GM18951 (cell line): ENCODE results near the gene PSMD13.

Source experiments
- POLR2A ChIP-seq: IDR thresholded peaks from 4 replicates; pipeline ENCODE4 v1.6.1; 2011; ENCODE audit warnings: mild to moderate bottlenecking; ENCODE audit not compliant: insufficient read length, insufficient read depth; ENCODE audit errors: extremely low read depth
- in situ Hi-C: fragments of 300-500 bp; cut with MboI; formaldehyde crosslinking; loops from one replicate; pipeline ENCODE4 v1.12.0; 2022; ENCODE audit warnings: low sequenced_read_pairs, mixed read lengths, inconsistent platforms; ENCODE audit not compliant: unreplicated experiment

The PSMD13 gene

DNA sequence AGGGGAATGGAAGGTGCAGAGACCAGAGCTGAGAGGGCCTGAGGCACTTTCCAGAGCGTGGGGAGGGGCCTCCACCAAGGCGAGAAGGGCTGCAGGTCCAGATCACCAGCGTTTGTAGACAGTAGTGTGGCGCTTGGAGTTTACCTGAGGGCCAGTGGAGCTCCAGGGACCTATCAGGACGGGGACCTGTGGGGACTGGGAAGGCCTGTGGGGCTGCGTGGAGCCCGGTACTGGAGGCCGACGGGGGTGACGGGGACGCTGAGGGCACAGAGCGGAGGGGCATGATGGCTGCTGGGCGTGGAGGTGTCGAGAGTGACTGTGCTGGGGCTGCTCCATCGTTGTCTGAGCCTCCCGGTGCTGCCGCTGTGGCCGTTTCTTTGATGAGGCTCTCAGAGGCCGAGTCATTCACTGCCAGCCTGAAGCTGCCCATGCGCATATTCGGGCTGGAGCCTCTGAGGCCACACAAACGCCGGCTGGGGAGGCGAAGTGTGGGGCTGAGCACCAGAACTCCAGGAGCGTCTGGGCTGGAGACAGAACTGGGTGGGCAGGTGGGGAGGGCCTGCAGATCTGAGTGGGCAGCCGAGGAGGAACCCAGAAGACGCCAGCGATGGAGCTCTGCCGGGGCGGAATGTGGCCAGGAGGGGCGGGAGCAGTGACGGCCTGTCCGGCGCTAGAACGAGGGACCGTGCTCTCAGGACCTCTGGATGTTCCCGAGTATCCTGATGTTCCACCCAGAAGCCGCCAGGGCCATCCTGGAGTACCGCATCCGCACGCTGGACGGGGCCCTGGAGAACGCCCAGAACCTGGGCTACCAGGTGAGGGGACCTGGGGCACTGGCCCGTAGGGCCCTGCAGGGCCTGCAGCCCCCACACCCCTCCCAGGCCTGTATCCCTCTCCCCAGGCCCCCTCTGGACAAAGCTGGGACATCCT is 54.8 kb downstream of the PSMD13 start:
- in situ Hi-C loops = no loop called here
- no peak for TF ChIP-seq POLR2A

DNA sequence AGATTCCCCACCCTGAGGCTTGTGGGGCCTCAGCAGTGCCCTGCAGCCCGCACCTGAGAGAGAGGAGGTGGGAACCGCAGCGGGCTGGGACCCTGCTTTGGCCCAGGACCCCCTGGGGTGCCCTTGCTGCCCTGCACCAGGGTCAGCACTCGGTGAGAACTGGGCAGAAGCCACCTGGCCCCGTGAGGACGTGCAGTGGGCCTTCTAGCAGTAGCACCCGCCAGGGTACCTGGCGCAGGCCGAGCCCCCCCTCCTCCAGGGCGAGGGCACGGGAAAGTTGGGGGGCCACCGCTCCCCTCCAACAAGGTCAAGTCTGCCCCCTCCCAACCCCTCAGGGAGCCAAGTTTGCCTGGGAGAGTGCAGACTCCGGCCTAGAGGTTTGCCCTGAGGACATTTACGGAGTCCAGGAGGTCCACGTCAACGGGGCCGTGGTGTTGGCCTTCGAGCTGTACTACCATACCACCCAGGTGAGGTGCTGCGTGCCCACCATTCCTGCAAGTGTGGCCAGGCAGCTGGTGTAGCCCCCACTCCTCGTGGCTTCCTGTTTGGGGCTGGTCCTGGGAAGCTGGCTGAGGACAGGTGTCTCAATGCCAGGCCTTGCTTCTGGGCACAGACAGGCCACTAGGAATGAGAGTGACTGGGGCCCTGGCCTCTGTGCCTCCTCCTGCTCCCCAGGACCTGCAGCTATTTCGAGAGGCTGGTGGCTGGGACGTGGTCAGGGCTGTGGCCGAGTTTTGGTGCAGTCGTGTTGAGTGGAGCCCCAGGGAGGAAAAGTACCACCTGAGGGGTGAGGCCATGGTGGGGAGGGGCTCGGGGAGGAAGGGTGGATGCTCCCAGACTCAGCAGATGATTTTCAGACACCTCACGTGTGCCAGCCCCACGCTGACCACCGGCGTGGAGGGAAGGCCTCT is 55.7 kb downstream of the PSMD13 start:
- TF ChIP-seq POLR2A = no peak
- in situ Hi-C loops = no loop called here

DNA sequence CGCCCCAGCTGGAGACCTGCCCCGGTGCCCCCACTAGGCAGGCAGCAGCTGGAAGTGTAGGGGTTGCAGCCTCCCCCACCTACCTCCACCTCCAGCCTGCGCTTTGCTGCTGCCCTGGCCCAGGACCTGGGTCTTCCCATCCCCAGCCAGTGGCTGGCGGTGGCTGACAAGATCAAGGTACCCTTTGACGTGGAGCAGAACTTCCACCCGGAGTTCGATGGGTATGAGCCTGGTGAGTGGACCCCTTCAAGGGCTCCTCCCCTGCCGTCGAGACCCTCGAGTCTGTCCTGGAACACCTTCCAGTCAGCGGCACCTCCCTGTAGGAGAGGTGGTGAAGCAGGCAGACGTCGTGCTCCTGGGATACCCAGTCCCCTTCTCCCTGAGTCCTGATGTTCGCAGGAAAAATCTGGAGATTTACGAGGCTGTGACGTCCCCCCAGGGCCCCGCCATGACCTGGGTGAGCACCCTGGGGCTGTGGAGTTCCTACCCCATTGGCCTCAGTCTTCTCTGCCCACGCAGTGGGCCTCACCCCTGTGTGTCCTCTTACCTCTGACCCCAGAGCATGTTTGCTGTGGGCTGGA is 56.6 kb downstream of the PSMD13 start:
- TF ChIP-seq POLR2A = no peak
- in situ Hi-C loops = no loop called here

DNA sequence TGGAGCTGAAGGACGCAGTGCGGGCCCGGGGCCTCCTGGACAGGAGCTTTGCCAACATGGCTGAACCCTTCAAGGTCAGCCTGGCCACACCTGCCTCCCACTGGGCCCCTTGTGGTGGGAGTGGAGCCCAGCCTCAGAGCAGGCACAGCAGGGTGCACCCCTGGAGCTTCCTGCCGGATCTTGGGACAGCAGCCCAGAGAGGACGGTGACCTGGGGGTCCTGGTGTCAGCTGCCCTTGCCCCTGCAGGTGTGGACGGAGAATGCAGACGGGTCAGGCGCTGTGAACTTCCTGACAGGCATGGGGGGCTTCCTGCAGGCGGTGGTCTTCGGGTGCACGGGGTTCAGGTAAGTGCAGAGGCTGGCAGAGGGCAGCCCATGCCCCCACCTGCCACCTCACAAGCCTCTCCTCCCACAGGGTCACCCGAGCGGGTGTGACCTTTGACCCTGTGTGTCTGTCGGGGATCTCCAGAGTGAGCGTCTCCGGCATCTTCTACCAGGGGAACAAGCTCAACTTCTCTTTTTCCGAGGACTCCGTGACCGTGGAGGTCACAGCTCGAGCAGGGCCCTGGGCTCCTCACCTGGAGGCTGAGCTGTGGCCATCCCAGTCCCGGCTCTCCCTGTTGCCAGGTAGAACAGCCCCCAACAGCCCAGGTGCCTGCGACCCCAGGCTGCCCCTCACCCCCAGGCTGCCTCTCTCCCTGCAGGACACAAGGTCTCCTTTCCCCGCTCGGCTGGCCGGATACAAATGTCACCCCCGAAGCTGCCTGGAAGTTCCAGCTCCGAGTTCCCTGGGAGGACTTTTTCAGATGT is 57.3 kb downstream of the PSMD13 start:
- in situ Hi-C loops = no loop called here

DNA sequence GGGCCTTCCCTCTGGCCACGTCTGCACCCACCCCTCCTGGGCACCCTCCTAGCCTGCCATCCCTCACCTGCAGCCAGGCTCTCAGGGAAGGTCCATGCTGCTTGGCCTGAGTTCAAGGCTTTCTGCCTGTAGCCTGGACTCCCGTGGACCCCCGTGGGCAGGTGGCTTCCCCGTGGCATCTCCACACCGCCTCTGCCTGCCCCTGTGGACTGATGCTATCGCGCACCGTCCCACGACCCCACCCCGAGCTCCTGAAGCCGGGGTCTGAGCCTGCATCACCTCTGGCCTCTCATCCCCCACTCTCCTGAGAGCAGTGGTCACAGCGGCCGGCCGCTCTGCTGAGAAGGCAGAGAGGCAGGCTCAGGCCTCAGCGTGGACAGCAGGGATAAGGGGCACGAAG is 58.0 kb downstream of the PSMD13 start:
- in situ Hi-C loops = no loop called here
- no peak for TF ChIP-seq POLR2A

More for the DNA sequence above, 57.3 kb downstream of the PSMD13 start:
- TF ChIP-seq POLR2A = no peak

DNA sequence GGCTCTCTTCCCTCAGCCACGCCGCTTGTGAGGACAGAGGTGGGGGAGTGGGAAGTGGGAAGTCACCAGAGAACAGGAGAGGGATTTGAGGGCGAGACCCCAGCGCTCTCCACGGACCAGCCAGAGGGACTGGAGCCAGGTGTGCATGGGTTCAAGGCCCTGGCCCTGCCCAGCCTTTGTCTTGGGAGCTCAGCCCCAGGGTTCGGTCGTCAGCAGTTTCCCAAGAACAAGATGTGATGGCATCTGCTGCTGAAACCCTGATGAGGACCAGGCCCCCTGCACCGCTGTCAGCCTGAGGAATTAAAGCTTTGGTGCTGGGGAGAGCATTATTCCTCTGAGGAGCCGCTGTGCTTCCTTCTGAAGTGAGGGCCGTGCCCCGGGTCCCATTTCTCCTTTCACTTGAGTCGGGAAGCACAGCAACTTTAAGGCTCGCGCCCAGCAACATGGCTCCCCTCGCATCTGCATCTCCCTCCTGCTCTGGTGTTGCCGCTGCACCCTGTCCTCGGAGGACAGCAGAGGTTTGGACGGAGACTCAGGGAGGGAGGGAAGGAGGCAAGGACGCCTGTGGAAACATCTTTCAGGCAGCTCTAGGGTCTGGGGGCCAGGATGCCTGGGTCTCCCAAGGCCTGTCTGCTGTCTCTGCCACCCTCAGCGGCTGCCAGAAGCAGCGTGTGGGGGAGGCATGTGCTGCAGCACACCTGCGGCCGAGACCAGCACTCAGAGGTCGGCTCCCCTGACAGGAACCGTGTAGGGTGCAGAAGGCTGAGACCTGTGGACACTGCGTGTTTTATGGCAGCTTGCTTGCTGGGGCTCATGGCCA is 58.8 kb downstream of the PSMD13 start:
- in situ Hi-C loops = no loop called here
- TF ChIP-seq POLR2A = no peak

DNA sequence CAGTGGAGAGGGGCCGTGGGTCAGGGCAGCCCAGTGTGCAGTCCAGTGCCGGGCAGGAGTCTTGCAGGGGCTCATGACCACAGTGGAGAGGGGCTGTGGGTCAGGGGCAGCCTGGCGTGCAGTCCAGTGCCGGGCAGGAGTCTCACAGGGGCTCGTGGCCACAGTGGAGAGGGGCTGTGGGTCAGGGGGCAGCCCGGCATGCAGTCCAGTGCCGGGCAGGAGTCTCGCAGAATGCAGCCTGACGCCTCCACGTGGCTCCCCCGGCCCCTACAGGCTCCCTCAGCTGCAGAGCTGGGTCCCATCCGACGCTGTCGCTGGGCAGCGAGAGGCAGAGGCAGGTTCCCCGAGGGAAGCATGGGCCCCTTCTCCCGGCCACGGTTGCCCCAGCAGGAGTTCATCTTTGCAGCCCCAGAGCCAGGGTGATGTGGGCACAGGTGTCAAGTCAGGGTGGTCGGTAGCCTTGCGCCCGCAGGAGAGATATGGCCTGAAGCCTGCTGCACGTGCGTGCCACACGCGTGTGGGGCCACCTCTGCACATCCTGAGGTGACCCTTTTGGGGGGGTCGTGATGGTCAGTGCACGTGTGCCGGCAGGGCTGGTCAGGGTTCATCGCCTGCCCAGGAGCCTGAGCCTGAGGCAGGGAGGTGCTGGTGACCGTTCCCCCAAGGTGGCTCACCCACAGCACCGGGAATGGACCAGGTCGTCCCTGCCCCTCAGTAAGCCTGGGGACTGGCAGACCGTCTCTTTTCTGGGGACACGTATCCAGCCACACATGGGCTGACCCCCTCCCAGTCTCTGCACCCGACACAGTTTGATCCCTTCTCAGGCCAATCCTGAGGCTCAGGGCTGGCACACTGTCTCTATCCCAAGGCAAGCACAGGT is 59.6 kb downstream of the PSMD13 start:
- in situ Hi-C loops = no loop called here
- no peak for TF ChIP-seq POLR2A

DNA sequence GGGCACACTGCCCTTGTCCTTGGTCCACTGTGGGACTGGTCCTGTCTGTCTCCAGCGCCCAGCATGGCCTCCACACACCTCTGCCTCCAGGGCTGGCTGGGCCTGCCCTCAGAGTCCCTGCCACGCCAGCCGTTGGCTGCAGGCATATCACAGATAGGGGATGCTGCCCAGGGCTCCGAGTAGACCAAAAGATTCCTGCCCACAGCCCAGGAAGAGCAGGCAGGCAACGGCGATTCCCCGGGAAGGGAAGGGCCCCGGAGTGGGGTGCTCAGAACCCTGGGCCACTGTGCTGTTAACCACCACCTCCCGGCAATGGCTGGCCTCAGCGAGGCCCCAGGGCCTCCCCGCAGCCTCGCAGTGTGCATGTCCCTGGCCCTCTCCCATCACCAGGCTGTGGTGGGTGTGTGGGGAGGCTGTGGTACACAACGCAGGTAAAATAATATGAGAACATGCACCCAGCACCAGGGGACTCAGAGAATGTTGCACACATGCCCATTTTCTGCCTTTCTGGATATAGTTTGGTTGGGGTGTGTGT is 60.3 kb downstream of the PSMD13 start:
- no peak for TF ChIP-seq POLR2A
- in situ Hi-C loops = no loop called here

DNA sequence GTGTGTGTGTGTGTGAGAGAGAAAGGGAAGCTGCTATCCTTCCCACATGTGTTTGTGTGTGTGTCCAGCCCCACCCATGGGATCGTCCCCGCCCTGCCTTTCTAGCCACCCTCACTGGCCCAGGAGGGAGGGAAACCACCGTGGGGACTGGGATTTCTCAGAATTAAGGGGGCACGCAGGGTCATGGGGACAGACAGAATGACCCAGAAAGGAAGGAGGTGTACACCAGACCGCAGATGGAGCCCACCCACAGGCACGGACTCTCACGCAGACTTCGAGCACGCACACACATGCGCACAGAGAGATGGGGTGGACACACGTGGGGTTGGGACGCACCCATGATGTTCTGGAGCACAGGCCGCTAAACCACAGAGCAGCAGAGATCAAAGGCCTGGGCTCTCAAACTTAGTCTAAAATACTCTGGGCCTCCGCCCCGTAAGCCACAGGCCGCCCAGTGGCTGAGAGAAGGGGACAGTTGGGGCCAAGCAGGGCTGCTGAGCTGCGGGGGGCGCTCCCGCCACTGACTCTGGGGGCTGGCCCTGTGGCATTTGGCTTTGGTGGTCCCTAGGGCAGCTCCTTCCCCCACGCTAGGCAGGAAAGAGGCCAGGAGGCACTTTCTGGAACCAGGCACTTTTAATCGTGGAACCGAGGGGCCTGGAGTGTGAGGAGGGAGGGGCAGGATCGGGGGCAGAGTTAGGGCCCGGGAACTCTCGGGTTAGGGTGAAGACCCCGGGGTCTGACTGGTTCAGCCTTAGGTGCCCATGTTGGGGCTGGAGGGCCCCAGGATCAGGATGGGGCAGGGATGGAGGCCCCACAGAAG is 61.0 kb downstream of the PSMD13 start:
- in situ Hi-C loops = no loop called here
- TF ChIP-seq POLR2A = no peak
